HepG2 (cell line): ENCODE results near the gene GNG2. TPM values are rescaled to one million over a fixed set of nuclear protein-coding genes. Genes with fewer than 3 reads are reported as not detected.

Experiments
- ARHGAP35 ChIP-seq: sonication (generic); formaldehyde crosslinking; IDR thresholded peaks from 2 replicates; pipeline ENCODE4 v1.9.0; 2022; ENCODE audit warnings: mild to moderate bottlenecking, inconsistent platforms, moderate library complexity, missing genetic modification reagents, borderline replicate concordance
- CREM ChIP-seq, 2 experiments: sonication (generic) in 1 of 2; formaldehyde crosslinking in 1 of 2; IDR thresholded peaks; 2 replicates each; pipeline versions ENCODE4 v1.4.0 to v1.6.1; 2016 to 2020; ENCODE audit warnings: antibody characterized with exemption in 1 of 2, mild to moderate bottlenecking in 1 of 2, missing genetic modification reagents in 1 of 2
- EEA1 ChIP-seq: sonication (generic); formaldehyde crosslinking; IDR thresholded peaks from 2 replicates; pipeline ENCODE4 v1.5.1; 2020; ENCODE audit warnings: mild to moderate bottlenecking, missing genetic modification reagents, borderline replicate concordance
- GABPA ChIP-seq, 2 experiments: IDR thresholded peaks; 2 replicates each; pipeline ENCODE4 v1.6.1; 2011 to 2016; ENCODE audit warnings: low read depth in 2 of 2, low read length in 1 of 2, missing biosample characterization in 1 of 2, missing genetic modification characterization in 1 of 2
- HCFC1 ChIP-seq: fragments of 150-350 bp; IDR thresholded peaks from 2 replicates; pipeline ENCODE4 v1.6.1; 2014; ENCODE audit warnings: low read depth, low read length
- HNRNPLL ChIP-seq: fragments of 200-400 bp; formaldehyde crosslinking; IDR thresholded peaks from 2 replicates; pipeline ENCODE4 v1.6.1; 2017; ENCODE audit warnings: mild to moderate bottlenecking, low read depth, low read length; ENCODE audit not compliant: poor library complexity, severe bottlenecking
- HOXA3 ChIP-seq: sonication (generic); formaldehyde crosslinking; IDR thresholded peaks from 2 replicates; pipeline ENCODE4 v1.5.0; 2020; ENCODE audit warnings: missing genetic modification reagents
- KLF16 ChIP-seq, 2 experiments: sonication (generic) in 1 of 2; formaldehyde crosslinking in 1 of 2; IDR thresholded peaks; 2 replicates each; pipeline versions ENCODE4 v1.6.1 to v1.8.0; 2016 to 2023; ENCODE audit warnings: missing genetic modification reagents in 2 of 2, missing compliant biosample characterization in 1 of 2
- MAFF ChIP-seq: IDR thresholded peaks from 2 replicates; pipeline ENCODE4 v1.6.1; 2011; ENCODE audit warnings: low read depth, low read length, improper control_type of control experiment
- MAFK ChIP-seq, 2 experiments: IDR thresholded peaks in 1 of 2; conservative IDR thresholded peaks in 1 of 2; 2 replicates each; pipeline ENCODE4 v1.6.1; 2011; ENCODE audit warnings: improper control_type of control experiment in 2 of 2, low read length in 2 of 2
- MAZ ChIP-seq, 2 experiments: sonication (generic) in 1 of 2; formaldehyde crosslinking in 1 of 2; IDR thresholded peaks; 2 replicates each; pipeline versions ENCODE4 v1.5.0 to v1.6.1; 2012 to 2020; ENCODE audit warnings: low read depth in 2 of 2, mild to moderate bottlenecking in 2 of 2, borderline replicate concordance in 1 of 2, improper control_type of control experiment in 1 of 2, low read length in 1 of 2, missing genetic modification reagents in 1 of 2, moderate library complexity in 1 of 2
- NFYC ChIP-seq: IDR thresholded peaks from 2 replicates; pipeline ENCODE4 v1.6.1; 2016; ENCODE audit warnings: missing genetic modification reagents, missing compliant biosample characterization
- RELA ChIP-seq: sonication (generic); formaldehyde crosslinking; IDR thresholded peaks from 2 replicates; pipeline ENCODE4 v1.4.0; 2020; ENCODE audit warnings: missing genetic modification reagents
- TBX2 ChIP-seq: sonication (generic); formaldehyde crosslinking; IDR thresholded peaks from 2 replicates; pipeline ENCODE4 v1.5.0; 2020; ENCODE audit warnings: missing genetic modification reagents, mild to moderate bottlenecking, borderline replicate concordance
- TFDP1 ChIP-seq: IDR thresholded peaks from 2 replicates; pipeline ENCODE4 v1.6.1; 2016; ENCODE audit warnings: missing compliant biosample characterization, missing genetic modification reagents, borderline replicate concordance
- ZNF18 ChIP-seq: sonication (generic); formaldehyde crosslinking; IDR thresholded peaks from 2 replicates; pipeline ENCODE4 v1.8.0; 2022; ENCODE audit warnings: mild to moderate bottlenecking, missing genetic modification reagents; ENCODE audit not compliant: insufficient replicate concordance
- ZNF180 ChIP-seq: sonication (generic); formaldehyde crosslinking; IDR thresholded peaks from 2 replicates; pipeline ENCODE4 v1.4.0; 2020; ENCODE audit warnings: low read depth, missing genetic modification reagents, borderline replicate concordance
- ZNF274 ChIP-seq: sonication (generic); formaldehyde crosslinking; IDR thresholded peaks from 2 replicates; pipeline ENCODE4 v1.5.1; 2020; ENCODE audit warnings: mild to moderate bottlenecking, missing genetic modification reagents
- ZNF331 ChIP-seq: sonication (generic); formaldehyde crosslinking; IDR thresholded peaks from 2 replicates; pipeline ENCODE4 v1.4.0; 2020; ENCODE audit warnings: missing genetic modification reagents
- ZNF761 ChIP-seq: sonication (generic); formaldehyde crosslinking; conservative IDR thresholded peaks from 2 replicates; pipeline ENCODE4 v1.4.0; 2020; ENCODE audit warnings: mild to moderate bottlenecking, missing genetic modification reagents
- ZNF883 ChIP-seq: sonication (generic); formaldehyde crosslinking; IDR thresholded peaks from 2 replicates; pipeline ENCODE4 v1.5.1; 2020; ENCODE audit warnings: mild to moderate bottlenecking, missing genetic modification reagents; ENCODE audit errors: not compliant biosample characterization
- ZZZ3 ChIP-seq: sonication (generic); formaldehyde crosslinking; IDR thresholded peaks from 2 replicates; pipeline ENCODE4 v1.4.0; 2020; ENCODE audit warnings: missing genetic modification reagents, mild to moderate bottlenecking, borderline replicate concordance
- polyA plus RNA-seq, 8 experiments: library from polyadenylated mRNA; depleted of rRNA in 3 of 8; stranded (reverse) in 7 of 8; unstranded in 1 of 8; fragments of >200 nt; fragmentation: Illumina TruSeq in 4 of 8; extraction: Trizol in 4 of 8; gene quantifications; 2 replicates each; pipeline versions ENCODE4 v1.2.1 to v1.2.3, GENCODE V29; 2011 to 2016; ENCODE audit warnings: low read depth in 4 of 8, missing spikeins in 1 of 8, mixed read lengths in 1 of 8; ENCODE audit not compliant: insufficient read depth in 1 of 8
- total RNA-seq, 5 experiments: library from RNA; depleted of rRNA; stranded (reverse); fragments of >200 nt; fragmentation: Illumina TruSeq; extraction: Trizol; gene quantifications; 2 replicates each; pipeline ENCODE4 v1.2.3, GENCODE V29; 2016; ENCODE audit warnings: low read depth in 1 of 5

Gene GNG2
- total and polyA plus RNA-seq, 2 of the 13 experiments (the other 11 are each of a cell fraction or from before 2014, with no cell fraction given), result not detected

DNA sequence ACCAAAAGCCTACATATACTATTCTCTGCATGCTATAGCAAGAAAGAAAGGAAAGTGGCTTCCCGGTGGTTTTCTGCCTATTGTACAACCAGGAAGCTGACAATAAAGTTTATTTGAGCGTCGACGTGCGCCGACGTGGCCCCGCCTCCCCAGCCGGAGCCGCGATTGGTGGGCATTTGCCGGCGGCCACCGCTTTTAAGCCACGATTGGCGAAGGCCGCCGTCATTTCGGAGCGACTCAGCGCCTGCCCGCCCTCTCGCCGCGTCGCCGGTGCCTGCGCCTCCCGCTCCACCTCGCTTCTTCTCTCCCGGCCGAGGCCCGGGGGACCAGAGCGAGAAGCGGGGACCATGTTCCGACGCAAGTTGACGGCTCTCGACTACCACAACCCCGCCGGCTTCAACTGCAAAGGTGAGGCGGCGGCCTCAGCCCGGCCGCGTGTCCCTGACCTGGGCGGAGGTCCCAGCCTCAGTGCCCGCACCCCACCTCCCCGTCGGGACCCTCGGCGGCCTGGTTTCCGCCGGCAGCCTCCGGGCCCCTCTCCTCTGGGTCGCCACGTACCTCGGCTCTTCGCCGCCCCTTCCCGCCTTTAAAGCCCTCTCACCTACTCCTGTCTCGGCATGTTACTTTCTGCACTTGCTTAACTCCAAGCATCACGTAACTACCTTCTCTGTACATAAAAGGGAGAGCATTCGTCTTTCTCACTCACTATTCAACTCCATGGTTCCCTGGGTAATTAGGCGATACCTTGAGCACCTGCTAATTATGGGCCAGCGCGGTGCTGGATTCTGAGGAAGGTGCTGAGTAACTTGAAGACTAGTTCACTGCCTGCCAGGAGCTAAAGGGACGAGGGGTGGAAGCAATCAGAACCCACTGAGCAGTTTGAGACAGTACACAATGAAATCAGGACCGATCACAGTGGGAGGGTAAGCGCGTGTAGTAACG, 129.2 kb downstream of the GNG2 start, which contains the start of gene RTRAF (continued):
- TF ChIP-seq CREM (IDR thresholded peaks at IDR 0.05), result peak; percentile 88
- peak; percentile 50; the same call in 1 of the 2 replicates for TF ChIP-seq CREM (CRISPR knock-in tag; IDR thresholded peaks at IDR 0.05)
- TF ChIP-seq KLF16 (CRISPR knock-in tag; IDR thresholded peaks at IDR 0.05), result peak in 1 of 2 experiments; percentile 68; a peak in 1 of 4 replicates
- peak; percentile 10 for TF ChIP-seq HNRNPLL
- peak; percentile 47; the same call in 1 of the 2 replicates for TF ChIP-seq TFDP1 (CRISPR knock-in tag)
- peak; percentile 26; the same call in 1 of the 2 replicates for TF ChIP-seq HCFC1
- peak; percentile 60; the same call in 1 of the 2 replicates for TF ChIP-seq EEA1 (CRISPR knock-in tag)
- peak; percentile 69 for TF ChIP-seq ZNF883 (CRISPR knock-in tag)
- TF ChIP-seq ZNF180 (CRISPR knock-in tag), result no peak
- TF ChIP-seq ARHGAP35 (CRISPR knock-in tag), result peak; percentile 61; the same call in 1 of the 2 replicates
- peak; percentile 63; the same call in 1 of the 2 replicates for TF ChIP-seq HOXA3 (CRISPR knock-in tag)
- TF ChIP-seq ZZZ3, result peak; percentile 93; the same call in 1 of the 2 replicates
- peak; percentile 59 for TF ChIP-seq ZNF18 (CRISPR knock-in tag)
- peak; percentile 64; the same call in 1 of the 2 replicates for TF ChIP-seq ZNF274 (CRISPR knock-in tag)
- peak; percentile 12; the same call in 1 of the 2 replicates for TF ChIP-seq MAFF
- TF ChIP-seq TBX2 (CRISPR knock-in tag), result peak; percentile 58; the same call in 1 of the 2 replicates
- peak; percentile 24 for TF ChIP-seq MAZ (IDR thresholded peaks at IDR 0.05; ENCODE audit: borderline replicate concordance, low read depth, low read length)
- TF ChIP-seq MAZ (CRISPR knock-in tag; IDR thresholded peaks at IDR 0.05; ENCODE audit: low read depth), result peak; percentile 40; the same call in 1 of the 2 replicates
- no peak for TF ChIP-seq RELA
- TF ChIP-seq NFYC (CRISPR knock-in tag), result peak; percentile 97
- TF ChIP-seq GABPA (IDR thresholded peaks at IDR 0.05; ENCODE audit: low read depth, low read length), result no peak
- TF ChIP-seq GABPA (CRISPR knock-in tag; IDR thresholded peaks at IDR 0.05; ENCODE audit: low read depth), result peak; percentile 71
- 0 out of 2 replicates have a peak, but pooled peaks have one; percentile 35 for TF ChIP-seq ZNF761 (CRISPR knock-in tag)
- TF ChIP-seq MAFK (conservative IDR thresholded peaks at IDR 0.05 in 1 of 2, IDR thresholded peaks at IDR 0.05 in 1 of 2; ENCODE audit: low read length in 2 of 2), result 0 out of 4 replicates have a peak, but pooled peaks of 1 of the 2 experiments have one; percentile 2
- TF ChIP-seq ZNF331 (CRISPR knock-in tag), result peak; percentile 10; the same call in 1 of the 2 replicates
